Measurements from ENCODE around the gene CLSTN3. TPM values are rescaled to one million over a fixed set of nuclear protein-coding genes. Genes with fewer than 3 reads are reported as not detected.

The CLSTN3 gene
- total RNA-seq, 1 experiment from 2014 or later = 14.8 TPM

Other genes with a start within 250 kb of the CLSTN3 start
- gene LRRC23, start 225.5 kb upstream of the CLSTN3 start, total RNA-seq (2014; rRNA removed; shearing (Covaris generic)) = 7.0 and 16.1 TPM in 2 replicates
- gene ENO2, start 215.8 kb upstream of the CLSTN3 start, total RNA-seq (2014; rRNA removed; shearing (Covaris generic)) = 3.3 and 13.2 TPM in 2 replicates
- gene ATN1, start 202.4 kb upstream of the CLSTN3 start, total RNA-seq (2014; rRNA removed; shearing (Covaris generic)) = 2.2 and 6.2 TPM in 2 replicates
- not detected in 2 replicates for gene RNU7-1, start 186.6 kb upstream of the CLSTN3 start, total RNA-seq (2014; rRNA removed; shearing (Covaris generic))
- gene C12orf57, start 186.3 kb upstream of the CLSTN3 start, total RNA-seq (2014; rRNA removed; shearing (Covaris generic)) = 88.1 and 132 TPM in 2 replicates
- 12.1 and 16.6 TPM in 2 replicates for gene PTPN6, start 179.0 kb upstream of the CLSTN3 start, total RNA-seq (2014; rRNA removed; shearing (Covaris generic))
- 667 and 679 TPM in 2 replicates for gene PHB2, start 159.7 kb upstream of the CLSTN3 start, total RNA-seq (2014; rRNA removed; shearing (Covaris generic))
- gene EMG1, start 159.5 kb upstream of the CLSTN3 start, total RNA-seq (2014; rRNA removed; shearing (Covaris generic)) = 76.4 and 83.4 TPM in 2 replicates
- gene LPCAT3, start 111.9 kb upstream of the CLSTN3 start, total RNA-seq (2014; rRNA removed; shearing (Covaris generic)) = 59.1 and 68.3 TPM in 2 replicates
- gene C1S, start 69.7 kb upstream of the CLSTN3 start, total RNA-seq (2014; rRNA removed; shearing (Covaris generic)) = 3.3 and 4.1 TPM in 2 replicates
- gene C1R, start 37.9 kb upstream of the CLSTN3 start, total RNA-seq (2014; rRNA removed; shearing (Covaris generic)) = 0.78 and 0.98 TPM in 2 replicates
- 3.9 and 5.4 TPM in 2 replicates for gene C1RL, start 21.2 kb upstream of the CLSTN3 start, total RNA-seq (2014; rRNA removed; shearing (Covaris generic))
- gene RBP5, start 1.5 kb upstream of the CLSTN3 start, total RNA-seq (2014; rRNA removed; shearing (Covaris generic)) = not detected in 2 replicates
- 62.4 and 64.6 TPM in 2 replicates for gene PEX5, start 59.3 kb downstream of the CLSTN3 start, total RNA-seq (2014; rRNA removed; shearing (Covaris generic))
- not detected in 2 replicates for gene ACSM4, start 173.7 kb downstream of the CLSTN3 start, total RNA-seq (2014; rRNA removed; shearing (Covaris generic))

Data from G401 (cell line).